PC-9 (cell line): ENCODE results near the gene HOXB3.

ENCODE experiments used
- CTCF ChIP-seq: fragments of 200-600 bp; sonication (generic); conservative IDR thresholded peaks from 2 replicates; pipeline ENCODE4 v1.6.1; 2017; ENCODE audit warnings: mixed run types, antibody characterized with exemption, mild to moderate bottlenecking, moderate library complexity
- EZH2 ChIP-seq: fragments of 200-600 bp; sonication (generic); IDR thresholded peaks from 2 replicates; pipeline ENCODE4 v1.8.0; 2017; ENCODE audit warnings: antibody characterized with exemption, low read depth

GRCh38 chr17:48547808-48548522 is 42.1 kb downstream of the HOXB3 start:
- no peak for TF ChIP-seq CTCF
- no peak for TF ChIP-seq EZH2
